SJSA1 (cell line): ENCODE results near the gene RGS5. TPM values are rescaled to one million over a fixed set of nuclear protein-coding genes. Genes with fewer than 3 reads are reported as not detected.
"Not testable (repeated sequence)": the region's sequence is repeated elsewhere in the genome, so short reads cannot be mapped to it uniquely, and the experiment has no call there.

ENCODE experiments used
- DNase-seq, 2 experiments: peaks; one replicate each; pipeline ENCODE4 v3.0.0-alpha.2; 2015 to 2020; ENCODE audit warnings: low spot score in 2 of 2, low read depth in 1 of 2
- H3K27ac ChIP-seq: fragments of 250-450 bp; sonication (Bioruptor Pico); 2 replicates; pipeline ENCODE4 v1.5.1; 2020; ENCODE audit warnings: mild to moderate bottlenecking, moderate library complexity
- H3K27me3 ChIP-seq: fragments of 250-450 bp; sonication (Bioruptor Pico); replicated peaks from 2 replicates; pipeline ENCODE4 v1.5.1; 2020; ENCODE audit warnings: mild to moderate bottlenecking, moderate library complexity
- H3K36me3 ChIP-seq: fragments of 250-450 bp; sonication (Bioruptor Pico); 2 replicates; pipeline ENCODE4 v1.5.1; 2020; ENCODE audit warnings: mild to moderate bottlenecking
- H3K4me1 ChIP-seq: fragments of 250-450 bp; sonication (Bioruptor Pico); replicated peaks from 2 replicates; pipeline ENCODE4 v1.6.1; 2021; ENCODE audit warnings: mild to moderate bottlenecking
- H3K4me3 ChIP-seq: fragments of 250-450 bp; sonication (Bioruptor Pico); 2 replicates; pipeline ENCODE4 v1.5.1; 2020; ENCODE audit warnings: mild to moderate bottlenecking
- H3K9me3 ChIP-seq: fragments of 250-450 bp; sonication (Bioruptor Pico); replicated peaks from 2 replicates; pipeline ENCODE4 v1.5.1; 2020; ENCODE audit warnings: mild to moderate bottlenecking
- total RNA-seq: library from RNA; depleted of rRNA; stranded (reverse); fragments of >200 nt; shearing (Covaris generic); gene quantifications from 2 replicates; pipeline ENCODE4 v1.2.3, GENCODE V29; 2014; rRNA removed

RGS5 gene
- total RNA-seq, result 1.9 and 7.8 TPM in 2 replicates

DNA sequence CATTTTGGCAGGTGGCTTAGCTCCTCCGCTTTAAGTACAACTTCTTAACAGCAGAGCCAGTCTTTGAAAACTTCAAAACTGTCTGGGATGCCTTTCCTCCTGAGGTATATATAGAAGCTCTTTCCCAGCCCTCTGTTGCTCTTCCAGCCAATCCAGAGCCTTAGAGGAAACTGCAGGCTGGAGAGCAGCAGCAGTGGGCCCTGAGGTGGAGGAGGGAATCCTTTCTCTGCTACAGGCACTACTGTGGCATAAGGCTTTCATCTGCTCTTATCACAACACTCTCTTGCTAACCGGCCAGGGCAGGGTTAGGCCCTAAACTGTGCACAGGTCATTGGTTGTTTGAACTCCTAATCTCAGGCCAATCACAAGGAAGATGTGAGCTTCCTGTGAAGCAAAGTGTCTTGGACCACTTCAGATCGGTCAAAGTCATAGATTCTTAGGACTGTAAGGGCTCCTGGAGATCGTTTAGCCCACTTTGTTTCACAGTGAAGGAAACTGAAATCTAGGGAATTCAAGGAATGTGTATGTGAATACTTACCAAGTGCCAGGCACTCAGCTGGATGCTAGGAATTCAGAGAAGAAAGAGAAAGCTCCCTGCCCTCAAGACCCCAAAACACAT lies at the start of gene RGS5:
RGS5 (minus strand) TSS at position 84 of the 619 bp plus-strand sequence; CDS start at position 3, 81 bp downstream.
- peak; percentile 47 to 57 for DNase-seq
- H3K27me3 ChIP-seq, result no peaks in the 10 kb centered on the region
- H3K9me3 ChIP-seq, result no peaks in the 10 kb centered on the region
- H3K36me3 ChIP-seq, result no peaks in the 10 kb centered on the region
- H3K27ac ChIP-seq, result peak within 1 kb of the TSS; percentile 44
- no peak within 1 kb of the TSS for H3K4me3 ChIP-seq
- H3K4me1 ChIP-seq, result peaks cover 13% of the 10 kb centered on the region

GRCh38 chr1:163250382-163250974 lies 47.8 kb upstream of the RGS5 start:
- Histone ChIP-seq H3K36me3 (no peaks in the 10 kb centered on the region), H3K9me3 (no peaks in the 10 kb centered on the region), H3K4me3 (no peak overlapping the region), H3K4me1 (no peaks in the 10 kb centered on the region), H3K27ac (no peak overlapping the region), H3K27me3 (no peaks in the 10 kb centered on the region)
- DNase-seq, result no peak

- H3K27me3 ChIP-seq, result no peaks in the 10 kb centered on the region
- no peaks in the 10 kb centered on the region for H3K9me3 ChIP-seq
- no peaks in the 10 kb centered on the region; the same call in 1 of the 2 replicates for H3K4me1 ChIP-seq
- H3K27ac ChIP-seq, result no peak overlapping the region
- no peak for DNase-seq
- H3K36me3 ChIP-seq, result no peaks in the 10 kb centered on the region
- no peak overlapping the region for H3K4me3 ChIP-seq
Observed at GRCh38 chr1:163248064-163248463, 45.3 kb upstream of the RGS5 start.

DNA sequence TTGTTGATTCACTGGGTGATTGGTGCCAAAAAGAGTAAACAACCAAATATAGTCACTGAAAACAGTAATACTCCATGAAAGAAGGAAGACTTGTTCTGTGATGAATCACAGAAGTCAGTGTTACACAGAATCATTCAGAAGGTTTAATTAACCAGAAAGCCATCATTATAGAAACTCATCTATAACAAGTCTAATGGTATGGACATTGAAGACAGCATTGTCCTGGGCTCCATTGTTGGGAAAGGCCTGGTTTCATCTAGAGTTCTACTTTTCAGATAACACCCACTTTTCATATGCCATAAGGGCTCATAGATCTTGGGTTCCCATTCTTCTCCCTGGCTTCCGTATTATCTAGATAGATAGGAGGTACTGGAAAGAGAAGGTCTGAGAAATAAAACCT lies 41.9 kb upstream of the RGS5 start:
- H3K27me3 ChIP-seq, H3K4me1 ChIP-seq, H3K27ac ChIP-seq, DNase-seq, H3K4me3 ChIP-seq, H3K36me3 ChIP-seq, H3K9me3 ChIP-seq: not testable (repeated sequence)

DNA sequence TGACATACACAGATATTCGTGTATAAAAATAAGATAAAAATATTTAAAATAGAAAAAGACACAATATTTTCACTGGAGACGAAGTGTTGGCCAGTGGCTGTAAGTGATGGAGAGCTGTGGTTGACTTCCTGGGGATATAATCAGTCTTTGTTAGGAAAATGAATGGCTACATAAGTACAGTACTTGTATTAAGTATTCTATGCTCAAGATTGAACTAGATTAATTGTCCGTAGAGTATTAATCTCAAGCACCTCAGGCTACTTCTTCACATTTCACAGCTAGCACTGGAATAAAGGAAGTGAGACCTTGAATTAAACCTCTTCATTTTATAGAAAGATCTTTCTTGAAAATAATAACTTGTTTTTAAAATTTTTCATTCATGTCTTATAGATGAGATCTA lies 39.0 kb upstream of the RGS5 start:
- Histone ChIP-seq H3K36me3 (no peaks in the 10 kb centered on the region), H3K9me3 (no peaks in the 10 kb centered on the region), H3K27me3 (peaks cover 4% of the 10 kb centered on the region; the same call in 1 of the 2 replicates), H3K4me1 (no peaks in the 10 kb centered on the region; the same call in 1 of the 2 replicates), H3K27ac (no peak overlapping the region), H3K4me3 (no peak overlapping the region)
- no peak for DNase-seq

- Histone ChIP-seq H3K9me3 (no peaks in the 10 kb centered on the region), H3K36me3 (no peaks in the 10 kb centered on the region), H3K4me1 (no peaks in the 10 kb centered on the region; the same call in 1 of the 2 replicates), H3K27me3 (peaks cover 4% of the 10 kb centered on the region; the same call in 1 of the 2 replicates), H3K4me3 (no peak overlapping the region), H3K27ac (no peak overlapping the region)
- DNase-seq, result no peak
Observed at GRCh38 chr1:163240705-163241104, 38.0 kb upstream of the RGS5 start.

DNA sequence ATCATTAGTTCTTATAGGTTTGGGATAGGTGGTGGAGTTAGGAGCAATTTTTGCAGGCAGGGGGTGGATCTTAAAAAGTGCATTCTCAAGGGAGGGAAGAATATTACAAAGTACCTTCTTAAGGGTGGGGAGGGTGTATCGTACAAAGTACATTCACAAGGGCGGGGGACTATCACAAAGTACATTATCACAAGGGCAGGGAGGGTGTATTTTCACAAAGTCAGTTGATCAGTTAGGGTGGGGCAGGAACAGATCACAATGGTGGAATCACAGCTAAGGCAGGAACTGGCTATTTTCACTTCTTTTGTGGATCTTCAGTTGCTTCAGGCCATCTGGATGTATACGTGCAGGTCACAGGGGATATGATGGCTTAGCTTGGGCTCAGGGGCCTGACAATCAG lies 30.9 kb upstream of the RGS5 start:
- H3K4me1 ChIP-seq, result peaks cover 27% of the 10 kb centered on the region
- not testable (repeated sequence) for H3K27ac ChIP-seq, H3K27me3 ChIP-seq, DNase-seq, H3K9me3 ChIP-seq, H3K36me3 ChIP-seq, H3K4me3 ChIP-seq

- peak in 1 of 2 experiments; percentile 70 for DNase-seq
- H3K9me3 ChIP-seq, result no peaks in the 10 kb centered on the region
- H3K36me3 ChIP-seq, result no peaks in the 10 kb centered on the region
- H3K4me3 ChIP-seq, result no peak overlapping the region
- no peaks in the 10 kb centered on the region for H3K27me3 ChIP-seq
- H3K27ac ChIP-seq, result peak overlapping the region; percentile 18
- H3K4me1 ChIP-seq, result peaks cover 27% of the 10 kb centered on the region
Observed at GRCh38 chr1:163231385-163231784, 28.7 kb upstream of the RGS5 start.

DNA sequence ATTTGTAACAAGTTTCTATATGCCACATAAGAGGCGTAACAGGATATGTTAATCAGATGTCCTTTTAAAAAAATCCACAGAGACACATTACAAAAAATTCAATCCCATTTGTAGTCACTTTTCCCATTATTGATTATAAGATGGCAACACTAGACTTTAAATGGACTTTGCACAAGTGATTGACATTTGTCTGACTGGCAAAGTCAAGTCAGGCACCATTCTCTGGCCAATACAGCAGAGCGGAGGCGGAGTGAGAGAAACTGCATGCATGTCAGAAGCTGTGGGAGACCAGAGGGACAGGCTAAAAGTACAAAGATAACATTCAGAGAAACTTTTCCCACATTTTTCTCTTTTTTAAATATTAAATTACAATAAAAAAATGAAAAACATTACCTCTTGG lies 28.1 kb upstream of the RGS5 start:
- Histone ChIP-seq H3K4me1 (peaks cover 27% of the 10 kb centered on the region), H3K36me3 (no peaks in the 10 kb centered on the region), H3K27ac (peak overlapping the region; percentile 18), H3K4me3 (no peak overlapping the region), H3K9me3 (no peaks in the 10 kb centered on the region), H3K27me3 (no peaks in the 10 kb centered on the region)
- no peak for DNase-seq

DNA sequence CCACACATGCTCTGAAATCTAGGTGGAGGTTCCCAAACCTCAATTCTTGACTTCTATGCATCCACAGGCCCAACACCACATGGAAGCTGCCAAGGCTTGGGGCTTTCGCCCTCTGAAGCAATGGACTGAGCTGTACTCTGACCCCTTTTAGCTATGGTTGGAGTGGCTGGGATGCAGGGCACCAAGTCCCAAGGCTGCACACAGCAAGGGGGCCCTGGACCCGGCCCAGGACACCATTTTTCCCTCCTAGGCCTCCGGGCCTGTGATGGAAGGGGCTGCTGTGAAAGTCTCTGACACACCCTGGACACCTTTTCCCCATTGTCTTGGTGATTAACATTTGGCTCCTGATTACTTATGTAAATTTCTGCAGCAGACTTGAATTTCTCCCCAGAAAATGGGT lies 25.6 kb upstream of the RGS5 start:
- DNase-seq, H3K4me3 ChIP-seq, H3K9me3 ChIP-seq, H3K27ac ChIP-seq, H3K36me3 ChIP-seq, H3K27me3 ChIP-seq: not testable (repeated sequence)
- H3K4me1 ChIP-seq, result peaks cover 27% of the 10 kb centered on the region

DNA sequence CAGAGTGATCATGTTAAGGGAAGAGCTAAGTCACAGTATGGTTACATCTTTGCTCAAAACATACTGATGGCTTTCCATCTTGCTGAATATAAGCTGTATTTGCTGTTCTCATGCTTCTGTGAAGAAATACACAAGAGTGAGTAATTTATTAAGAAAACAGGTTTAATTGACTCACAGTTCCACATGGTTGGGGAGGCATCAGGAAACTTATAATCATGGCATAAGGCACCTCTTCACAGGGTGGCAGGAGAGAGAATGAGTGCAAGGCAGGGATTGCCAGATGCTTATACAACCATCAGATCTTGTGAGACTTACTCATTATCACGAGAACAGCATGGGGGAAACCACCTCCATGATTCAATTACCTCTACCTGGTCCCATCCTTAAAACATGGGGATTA lies 24.4 kb upstream of the RGS5 start:
- Histone ChIP-seq H3K4me1 (peaks cover 21% of the 10 kb centered on the region), H3K27me3 (no peaks in the 10 kb centered on the region), H3K36me3 (no peaks in the 10 kb centered on the region), H3K27ac (no peak overlapping the region), H3K4me3 (no peak overlapping the region), H3K9me3 (no peaks in the 10 kb centered on the region)
- no peak for DNase-seq

- no peak for DNase-seq
- Histone ChIP-seq H3K9me3 (no peaks in the 10 kb centered on the region), H3K4me3 (no peak overlapping the region)
Observed at GRCh38 chr1:163213626-163214025, 10.9 kb upstream of the RGS5 start.

DNA sequence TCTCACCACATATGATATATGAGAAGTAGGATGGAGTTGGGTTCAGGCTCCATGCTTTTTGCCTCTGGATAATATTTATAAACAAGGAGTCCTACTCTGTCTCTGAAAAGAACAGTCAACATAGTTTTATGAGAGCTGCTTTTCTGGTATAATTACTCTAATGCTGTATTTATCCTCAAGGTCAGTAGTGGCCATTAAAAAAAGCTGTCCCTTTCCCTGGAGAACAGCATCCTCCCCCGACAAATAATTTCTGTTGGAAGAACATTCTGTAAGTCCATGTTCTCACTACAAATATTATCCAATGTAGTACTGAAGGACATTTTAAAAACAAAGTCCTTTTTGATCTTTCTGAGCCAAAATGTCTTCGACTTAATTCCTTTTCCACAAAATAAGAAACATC lies 9.0 kb upstream of the RGS5 start:
- DNase-seq, result no peak
- Histone ChIP-seq H3K9me3 (no peaks in the 10 kb centered on the region), H3K27ac (no peak overlapping the region), H3K4me1 (no peaks in the 10 kb centered on the region), H3K36me3 (no peaks in the 10 kb centered on the region), H3K27me3 (no peaks in the 10 kb centered on the region), H3K4me3 (no peak overlapping the region)

More at GRCh38 chr1:163213626-163214025, 10.9 kb upstream of the RGS5 start:
- no peak overlapping the region for H3K27ac ChIP-seq
- no peaks in the 10 kb centered on the region for H3K36me3 ChIP-seq
- H3K27me3 ChIP-seq, result no peaks in the 10 kb centered on the region
- H3K4me1 ChIP-seq, result no peaks in the 10 kb centered on the region

- peaks cover 13% of the 10 kb centered on the region for H3K4me1 ChIP-seq
- DNase-seq, result no peak
- no peaks in the 10 kb centered on the region for H3K36me3 ChIP-seq
- H3K27ac ChIP-seq, result no peak overlapping the region
- no peaks in the 10 kb centered on the region for H3K27me3 ChIP-seq
- H3K9me3 ChIP-seq, result no peaks in the 10 kb centered on the region
- no peak overlapping the region for H3K4me3 ChIP-seq
Observed at GRCh38 chr1:163205513-163205912, 2.8 kb upstream of the RGS5 start.
